ENCODE results near the gene CPLX1.

GRCh38 chr4:770022-770421 lies 55.9 kb downstream of the CPLX1 start:
- TF ChIP-seq CTCF (IDR thresholded peaks at IDR 0.05) (no peak), POLR2A (IDR thresholded peaks at IDR 0.05) (no peak)
